Endothelial cell of hepatic sinusoid (primary cell): ENCODE results near the gene LRRC3.

ENCODE experiments used
- in situ Hi-C: cut with HindIII; loops from 2 replicates; pipeline ENCODE4 v1.10.0; 2017; ENCODE audit warnings: low sequenced_read_pairs

The LRRC3 gene

DNA sequence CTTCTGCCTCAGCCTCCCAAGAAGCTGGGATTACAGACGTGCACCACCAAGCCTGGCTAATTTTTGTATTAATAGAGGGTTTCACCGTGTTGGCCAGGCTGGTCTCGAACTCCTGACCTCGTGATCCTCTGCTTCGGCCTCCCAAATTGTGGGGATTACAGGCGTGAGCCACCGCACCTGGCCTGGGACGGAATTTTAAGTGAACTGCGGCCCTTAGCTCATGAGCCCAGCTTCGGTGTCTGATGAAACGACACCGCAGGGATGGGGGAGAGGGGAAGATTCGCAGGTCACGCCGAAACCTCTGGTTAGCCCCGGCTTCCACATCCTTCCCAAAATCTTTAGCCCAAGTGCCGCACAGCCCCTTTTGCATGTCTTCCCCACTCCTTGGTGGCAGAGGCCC lies 39.1 kb downstream of the LRRC3 start:
- in situ Hi-C loops: loop anchor here (25.0 kb wide), 1 partner anchor 107 kb away; no protein-coding TSS in a partner anchor

DNA sequence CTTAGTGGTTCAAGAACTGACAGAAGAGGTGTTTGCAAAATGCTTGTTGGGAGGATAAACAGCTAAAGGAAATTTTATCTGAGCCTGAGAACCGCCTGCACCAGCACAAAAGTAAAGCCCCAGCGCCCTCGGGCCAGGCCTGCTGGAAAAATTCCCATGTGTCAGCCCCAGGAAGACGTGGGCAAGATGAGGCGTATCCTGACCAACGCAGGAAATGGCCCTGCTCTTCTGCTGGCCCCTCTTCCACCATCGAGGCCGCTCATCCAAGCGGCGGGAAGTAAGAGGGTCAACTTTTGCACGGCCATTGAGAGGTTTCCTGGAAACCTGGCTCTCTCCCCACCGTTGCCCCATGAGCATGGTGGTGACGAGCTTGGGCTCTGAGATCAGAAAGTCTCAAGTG lies 39.6 kb downstream of the LRRC3 start:
- in situ Hi-C loops: loop anchor here (25.0 kb wide), 1 partner anchor 108 kb away; no protein-coding TSS in a partner anchor

DNA sequence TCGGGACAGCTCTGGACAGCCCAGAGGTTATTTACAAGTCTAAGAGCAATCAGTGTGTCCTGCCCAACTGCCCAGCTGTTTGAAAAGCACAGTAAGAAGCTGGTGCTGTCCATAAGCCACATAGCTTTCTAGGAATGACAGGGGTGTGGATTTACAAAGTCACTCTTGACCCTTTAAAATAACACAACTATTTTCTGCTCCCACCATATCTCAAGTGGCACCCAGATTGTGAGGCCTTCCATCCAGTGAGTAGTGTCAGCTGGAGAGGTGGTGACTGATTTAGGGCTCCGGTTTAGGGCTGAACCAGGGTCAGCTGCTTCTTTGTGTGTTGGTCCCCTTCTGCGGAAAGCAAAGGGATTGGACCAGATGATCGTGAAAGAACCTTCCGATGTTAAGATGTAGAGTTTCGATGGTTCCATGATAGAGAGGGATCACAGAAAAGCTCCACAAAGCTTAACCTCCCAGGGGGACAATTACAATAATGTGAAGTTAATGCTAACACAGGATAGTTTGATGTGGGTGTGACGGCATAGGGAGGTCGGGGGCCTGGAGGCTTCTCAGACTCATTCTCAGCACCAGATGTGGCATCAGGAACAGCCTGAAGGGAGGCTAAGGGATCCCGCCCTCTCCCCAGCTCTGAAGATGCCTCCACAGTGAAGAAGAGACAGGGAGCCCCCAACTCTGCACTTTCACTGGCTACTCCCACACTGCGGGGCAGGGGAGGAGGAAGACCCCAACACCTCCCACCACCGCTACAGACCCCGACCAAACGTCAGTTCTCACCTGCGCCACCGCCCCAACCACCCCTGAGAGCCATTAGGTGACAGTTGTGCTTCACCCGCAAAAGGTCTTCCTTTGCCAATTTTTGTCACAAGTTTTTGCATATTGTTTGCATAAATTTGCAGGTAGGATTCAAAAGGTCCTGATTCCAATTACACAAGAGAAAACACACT lies 40.6 kb downstream of the LRRC3 start:
- in situ Hi-C loops: loop anchor here (25.0 kb wide), 1 partner anchor 109 kb away; no protein-coding TSS in a partner anchor

DNA sequence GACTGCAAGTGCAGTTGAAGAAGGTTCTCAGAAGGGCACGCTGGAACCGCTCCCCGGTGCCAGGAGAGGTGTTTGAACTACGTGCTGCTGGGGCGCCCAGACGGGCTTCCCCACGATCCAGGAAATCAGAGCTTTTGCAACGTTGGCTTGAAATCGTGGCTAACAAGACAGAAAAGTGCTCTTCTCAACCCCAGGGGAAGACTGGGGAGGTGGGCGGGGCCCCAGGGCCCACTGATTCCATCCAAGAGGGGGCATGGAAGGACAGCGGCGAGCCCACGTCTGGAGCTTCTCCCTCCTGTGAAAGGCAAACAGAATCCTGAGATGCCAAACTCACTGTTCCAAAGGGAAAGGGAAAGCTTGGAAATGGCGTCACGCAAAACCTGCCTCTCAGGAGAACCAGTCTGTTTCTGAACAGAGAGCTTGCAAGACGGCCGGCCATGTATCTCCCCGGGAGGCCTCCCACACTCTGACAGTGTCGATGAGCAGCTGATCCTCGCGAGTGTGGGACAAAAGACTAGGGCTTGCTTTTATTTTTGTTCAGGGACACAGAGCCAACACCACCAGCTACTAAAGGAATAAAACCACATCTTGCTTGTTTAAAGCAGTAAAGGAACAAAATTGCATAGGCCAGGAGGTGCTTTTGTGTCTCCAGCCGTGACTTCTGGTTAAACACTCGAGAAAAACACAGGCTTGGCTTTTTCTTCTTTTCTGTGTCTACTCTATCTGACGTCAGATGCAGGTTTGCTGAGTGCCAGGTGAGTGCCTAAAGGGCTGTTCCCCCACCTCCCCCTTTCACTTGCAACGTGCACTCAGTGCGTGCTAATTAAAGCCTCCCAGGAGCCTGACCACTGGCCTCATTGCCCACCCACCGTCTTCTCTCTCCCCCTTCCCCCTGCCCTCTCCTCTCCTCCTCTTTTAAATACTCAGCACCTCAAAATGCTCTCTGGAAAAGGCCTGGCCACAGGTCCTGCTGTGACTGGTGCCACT lies 41.5 kb downstream of the LRRC3 start:
- in situ Hi-C loops: loop anchor here (25.0 kb wide), 1 partner anchor 110 kb away; no protein-coding TSS in a partner anchor

DNA sequence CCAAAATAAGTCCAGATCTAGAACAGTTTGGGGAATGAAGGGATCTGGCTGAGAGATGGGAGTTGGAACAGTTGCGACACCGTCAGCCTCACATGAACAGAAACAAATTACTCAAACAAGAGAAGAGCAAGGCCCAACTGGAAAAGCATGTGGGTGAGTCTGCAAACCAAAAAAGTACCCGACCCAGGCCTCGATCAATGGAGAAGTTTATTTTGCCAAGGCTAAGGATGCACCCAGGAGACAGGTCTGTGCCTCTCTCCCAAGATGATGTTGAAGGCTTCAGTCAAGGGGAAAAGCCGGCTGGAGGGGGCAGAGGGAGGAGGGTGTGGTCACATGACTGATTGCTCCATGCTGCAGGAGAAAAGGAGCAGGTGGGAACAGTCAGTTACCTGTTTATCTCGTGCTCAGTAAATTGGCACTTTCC lies 42.4 kb downstream of the LRRC3 start:
- in situ Hi-C loops: loop anchor here (25.0 kb wide), 1 partner anchor 110 kb away; no protein-coding TSS in a partner anchor

DNA sequence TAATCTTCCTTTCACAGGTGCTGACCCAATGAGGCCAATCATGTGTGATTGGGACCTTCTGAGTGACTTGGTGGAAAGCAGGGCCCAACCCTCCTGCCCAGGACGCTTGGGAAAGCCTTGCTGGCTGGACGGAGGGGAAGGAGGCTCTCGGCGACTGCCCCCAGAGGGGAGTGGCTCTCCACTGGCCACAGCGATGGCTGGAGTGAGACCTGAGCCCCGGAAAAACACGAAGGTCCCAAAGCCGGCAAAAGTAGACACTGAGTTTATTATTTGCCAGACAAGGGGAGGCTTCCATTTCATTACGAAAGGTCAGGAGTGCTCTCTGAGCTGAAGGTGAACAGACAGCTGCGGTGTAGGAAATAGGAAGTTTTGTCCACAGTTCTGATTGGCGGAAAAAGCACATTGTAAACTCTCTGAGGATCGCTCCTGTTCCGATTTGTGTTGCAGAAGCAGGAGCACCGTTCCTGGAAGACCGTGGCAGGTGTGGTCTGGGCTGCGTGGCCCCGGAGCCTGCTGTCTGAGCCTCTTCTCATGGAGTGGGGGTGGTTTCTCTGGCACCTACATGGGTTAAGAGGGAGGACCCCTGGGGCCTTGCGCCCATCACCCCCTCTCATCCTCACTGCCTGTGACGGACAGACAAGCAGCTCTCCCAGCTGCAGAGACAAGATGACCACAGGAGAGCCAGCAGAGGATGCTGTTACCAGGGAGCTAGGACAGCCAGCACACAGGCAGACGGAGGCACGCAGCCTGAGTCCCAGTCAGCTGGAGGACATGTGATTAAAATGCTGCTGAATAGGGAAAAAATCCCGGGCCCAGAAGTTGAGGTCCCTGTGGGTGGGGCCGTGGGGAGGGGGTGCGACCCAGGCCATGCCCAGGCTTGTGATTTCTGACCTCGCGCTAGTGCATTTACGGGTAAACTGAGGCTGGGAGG lies 43.2 kb downstream of the LRRC3 start:
- in situ Hi-C loops: loop anchor here (25.0 kb wide), 1 partner anchor 111 kb away; no protein-coding TSS in a partner anchor

DNA sequence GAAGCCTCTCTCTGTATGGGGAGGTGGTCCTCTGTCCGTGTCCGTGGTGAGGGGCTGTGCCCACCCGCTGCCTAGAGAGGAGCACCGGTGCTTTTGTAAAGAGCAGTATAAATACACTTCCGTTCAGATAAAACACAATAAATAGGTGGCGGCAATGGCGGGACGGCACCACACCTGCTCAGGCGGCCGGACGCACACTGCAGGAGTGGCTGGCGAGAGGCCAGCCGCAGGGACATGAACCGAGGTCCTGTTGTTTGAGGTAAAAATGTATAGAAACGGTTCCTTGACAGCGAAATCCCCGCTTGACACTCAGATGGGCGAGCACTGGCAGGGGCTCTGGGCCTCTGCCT lies 43.9 kb downstream of the LRRC3 start:
- in situ Hi-C loops: loop anchor here (25.0 kb wide), 1 partner anchor 112 kb away; no protein-coding TSS in a partner anchor

DNA sequence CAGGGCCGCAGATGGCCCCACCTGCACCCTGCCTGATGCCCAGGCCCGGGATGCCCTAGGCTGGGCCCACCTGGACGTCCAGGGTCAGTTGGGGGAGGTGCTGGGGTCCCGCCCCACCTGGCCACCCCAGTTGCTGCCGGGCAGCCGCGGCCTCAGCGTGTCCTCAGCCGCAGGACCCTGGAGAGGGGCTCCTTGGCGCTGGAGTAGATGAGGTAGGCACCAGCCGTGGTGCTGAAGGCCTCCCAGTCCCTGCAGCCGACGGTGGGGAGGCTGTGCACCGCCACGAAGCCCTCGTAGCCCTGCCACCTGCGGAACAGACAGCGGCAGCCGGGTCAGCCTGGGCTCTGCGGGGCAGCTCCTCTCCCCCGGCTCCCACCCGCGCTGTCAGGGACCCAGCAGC lies 44.3 kb downstream of the LRRC3 start:
- in situ Hi-C loops: loop anchor here (10.0 to 25.0 kb wide), 2 partner anchors 112 to 285 kb away; no protein-coding TSS in a partner anchor

DNA sequence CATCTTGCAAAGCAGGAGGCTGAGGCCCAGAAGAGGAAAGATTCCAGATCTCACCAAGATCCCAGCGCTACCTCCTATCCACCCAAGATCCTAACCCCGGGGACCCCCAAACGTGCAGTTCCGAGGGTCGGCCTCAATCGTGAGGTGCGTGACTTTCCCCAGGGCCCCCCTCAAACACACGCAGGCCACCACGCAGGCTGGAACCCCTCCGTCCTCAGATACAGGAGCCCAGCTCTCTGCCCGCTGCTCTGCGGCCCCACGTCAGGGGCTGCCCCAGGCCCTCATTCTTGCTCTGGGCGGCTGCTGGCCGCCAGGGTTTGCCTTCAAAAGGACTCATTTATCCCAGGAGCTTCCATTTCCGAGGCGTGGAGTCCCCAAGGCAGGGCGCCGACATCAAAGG lies 44.8 kb downstream of the LRRC3 start:
- in situ Hi-C loops: loop anchor here (10.0 kb wide), 1 partner anchor 285 kb away; no protein-coding TSS in a partner anchor

DNA sequence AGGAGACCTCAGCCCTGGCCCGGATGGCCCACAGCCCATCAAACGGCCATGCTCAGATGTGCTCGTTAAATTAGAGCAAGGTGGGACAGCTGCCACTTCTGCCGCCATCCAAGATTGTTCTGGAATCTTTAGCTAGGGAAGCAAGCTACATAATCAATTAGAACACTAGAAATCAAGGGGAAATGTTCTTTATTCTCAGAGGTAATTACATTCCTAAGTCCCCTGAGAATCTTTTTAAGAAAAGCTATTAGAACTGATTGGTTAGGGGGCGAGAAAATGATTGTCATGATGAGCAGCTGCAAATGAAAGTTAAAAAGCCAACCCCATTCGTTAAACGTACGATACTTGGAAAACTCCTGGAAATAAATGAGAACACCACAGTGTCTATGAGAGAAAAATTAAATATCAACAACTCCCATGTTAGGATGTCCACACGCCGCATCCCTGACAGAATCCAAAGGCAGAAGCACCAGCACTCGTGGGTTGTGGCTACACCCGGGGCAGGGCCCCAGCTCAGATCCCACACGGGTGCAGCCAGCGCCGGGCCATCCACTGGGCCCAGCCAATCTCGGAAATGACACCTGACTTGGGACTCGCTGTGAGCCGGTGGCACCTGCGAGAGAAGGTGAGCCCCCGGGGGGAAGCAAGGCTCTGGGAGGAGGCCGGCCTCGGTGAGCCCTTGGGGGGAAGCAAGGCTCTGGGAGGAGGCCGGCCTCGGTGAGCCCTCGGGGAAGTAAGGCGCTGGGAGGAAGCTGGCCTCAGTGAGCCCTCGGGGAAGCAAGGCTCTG lies 47.1 kb downstream of the LRRC3 start:
- in situ Hi-C loops: loop anchor here (10.0 kb wide), 1 partner anchor 282 kb away; no protein-coding TSS in a partner anchor

DNA sequence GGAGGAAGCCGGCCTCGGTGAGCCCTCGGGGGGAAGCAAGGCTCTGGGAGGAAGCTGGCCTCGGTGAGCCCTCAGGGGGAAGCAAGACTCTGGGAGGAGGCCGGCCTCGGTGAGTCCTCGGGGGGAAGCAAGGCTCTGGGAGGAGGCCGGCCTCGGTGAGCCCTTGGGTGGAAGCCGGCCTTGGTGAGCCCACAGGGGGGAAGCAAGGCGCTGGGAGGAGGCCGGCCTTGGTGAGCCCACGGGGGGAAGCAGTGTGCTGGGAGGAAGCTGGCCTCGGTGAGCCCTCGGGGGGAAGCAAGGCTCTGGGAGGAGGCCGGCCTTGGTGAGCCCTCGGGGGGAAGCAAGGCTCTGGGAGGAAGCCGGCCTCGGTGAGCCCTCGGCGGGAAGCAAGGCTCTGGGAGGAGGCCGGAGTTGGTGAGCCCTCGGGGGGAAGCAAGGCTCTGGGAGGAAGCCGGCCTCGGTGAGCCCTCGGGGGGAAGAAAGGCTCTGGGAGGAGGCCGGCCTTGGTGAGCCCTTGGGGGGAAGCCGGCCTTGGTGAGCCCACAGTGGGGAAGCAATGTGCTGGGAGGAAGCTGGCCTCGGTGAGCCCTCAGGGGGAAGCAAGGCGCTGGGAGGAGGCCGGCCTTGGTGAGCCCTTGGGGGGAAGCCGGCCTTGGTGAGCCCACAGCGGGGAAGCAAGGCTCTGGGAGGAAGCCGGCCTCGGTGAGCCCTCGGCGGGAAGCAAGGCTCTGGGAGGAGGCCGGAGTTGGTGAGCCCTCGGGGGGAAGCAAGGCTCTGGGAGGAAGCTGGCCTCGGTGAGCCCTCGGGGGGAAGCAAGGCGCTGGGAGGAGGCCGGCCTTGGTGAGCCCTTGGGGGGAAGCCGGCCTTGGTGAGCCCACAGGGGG lies 47.9 kb downstream of the LRRC3 start:
- in situ Hi-C loops: loop anchor here (10.0 kb wide), 1 partner anchor 282 kb away; no protein-coding TSS in a partner anchor

DNA sequence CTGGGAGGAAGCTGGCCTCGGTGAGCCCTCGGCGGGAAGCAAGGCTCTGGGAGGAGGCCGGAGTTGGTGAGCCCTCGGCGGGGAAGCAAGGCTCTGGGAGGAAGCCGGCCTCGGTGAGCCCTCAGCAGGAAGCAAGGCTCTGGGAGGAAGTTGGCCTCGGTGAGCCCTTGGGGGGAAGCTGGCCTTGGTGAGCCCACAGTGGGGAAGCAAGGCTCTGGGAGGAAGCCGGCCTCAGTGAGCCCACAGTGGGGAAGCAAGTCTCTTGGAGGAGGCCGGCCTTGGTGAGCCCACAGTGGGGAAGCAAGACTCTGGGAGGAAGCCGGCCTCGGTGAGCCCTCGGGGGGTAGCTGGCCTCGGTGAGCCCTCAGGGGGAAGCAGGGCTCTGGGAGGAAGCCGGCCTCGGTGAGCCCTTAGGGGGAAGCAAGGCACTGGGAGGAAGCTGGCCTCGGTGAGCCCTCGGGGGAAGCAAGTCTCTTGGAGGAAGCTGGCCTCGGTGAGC lies 48.6 kb downstream of the LRRC3 start:
- in situ Hi-C loops: loop anchor here (10.0 kb wide), 1 partner anchor 281 kb away; no protein-coding TSS in a partner anchor

DNA sequence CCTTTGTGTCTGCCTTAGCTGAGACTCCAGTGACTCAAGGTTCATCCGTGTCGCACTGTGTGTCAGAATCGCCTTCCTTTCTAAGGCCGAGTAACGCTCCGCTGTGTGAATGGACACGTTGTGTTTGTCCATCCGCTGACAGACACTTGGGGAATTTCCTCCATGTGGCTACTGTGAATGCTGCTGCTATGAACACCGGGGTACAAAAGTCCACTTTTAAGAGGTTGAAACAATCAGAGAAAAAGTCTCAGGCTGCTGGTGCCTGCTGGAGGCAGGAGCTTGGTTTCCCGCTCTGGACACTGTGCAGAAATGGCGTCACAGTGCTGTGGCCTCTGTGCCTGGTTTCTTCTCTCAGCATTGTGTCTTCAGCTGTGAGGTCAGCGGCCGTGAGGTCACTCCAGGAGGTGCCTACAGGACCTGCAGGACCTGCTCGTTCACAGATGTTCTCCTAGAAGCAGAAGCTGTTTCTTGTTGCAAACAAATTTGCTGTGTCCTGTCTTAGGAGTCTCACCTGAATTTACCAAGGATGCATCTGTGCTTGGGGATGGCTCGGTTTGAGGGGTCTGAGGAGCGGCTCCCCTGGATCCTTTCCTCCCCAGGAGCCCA lies 50.5 kb downstream of the LRRC3 start:
- in situ Hi-C loops: loop anchor here (10.0 kb wide), 1 partner anchor 279 kb away; no protein-coding TSS in a partner anchor

DNA sequence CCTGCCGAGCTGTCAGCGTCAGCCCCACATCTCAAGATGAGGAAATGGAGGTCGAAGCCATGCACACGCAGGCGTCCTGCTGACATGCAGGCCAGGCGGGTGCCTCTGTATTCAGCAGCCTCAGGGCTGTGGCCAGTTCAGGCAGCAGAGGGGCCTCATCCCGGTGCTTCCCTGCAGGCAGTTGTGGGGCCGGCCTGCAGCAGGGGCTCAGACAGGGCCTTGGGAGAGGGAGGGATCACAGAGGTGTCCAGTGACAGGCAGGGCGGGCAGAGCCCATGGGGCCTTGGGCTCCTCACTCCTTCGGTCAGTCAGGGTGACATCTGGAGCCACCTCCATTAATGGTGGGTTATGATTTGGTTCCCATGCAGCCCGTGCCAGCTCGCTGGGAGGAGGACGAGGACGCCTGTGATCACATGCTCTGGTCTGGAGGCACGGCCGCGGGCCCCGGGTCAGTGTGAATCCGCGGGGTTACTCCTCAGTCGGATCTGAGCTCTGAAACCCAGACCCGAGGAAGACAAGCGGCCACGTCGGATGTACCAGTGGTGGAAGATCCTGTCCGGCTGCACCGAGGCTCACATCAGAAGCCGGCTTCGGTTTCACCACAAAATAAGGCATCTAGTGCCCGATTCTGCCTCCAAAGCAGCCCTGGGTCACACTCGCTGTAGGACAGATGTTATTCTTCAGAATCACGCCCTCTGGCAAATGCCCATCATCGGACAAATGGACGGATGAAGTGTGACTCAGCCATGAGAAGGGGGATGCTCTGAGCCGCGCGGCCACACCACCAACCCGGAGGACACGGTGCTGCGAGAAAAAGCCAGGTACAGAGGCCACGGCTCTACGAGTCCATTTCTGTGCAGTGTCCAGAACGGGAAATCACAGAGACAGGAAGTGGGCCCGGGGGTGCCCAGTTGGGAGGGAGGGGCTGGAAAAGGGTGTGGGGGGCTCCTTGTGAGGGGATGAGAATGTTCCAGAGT lies 51.3 kb downstream of the LRRC3 start:
- in situ Hi-C loops: loop anchor here (10.0 kb wide), 1 partner anchor 278 kb away; no protein-coding TSS in a partner anchor

DNA sequence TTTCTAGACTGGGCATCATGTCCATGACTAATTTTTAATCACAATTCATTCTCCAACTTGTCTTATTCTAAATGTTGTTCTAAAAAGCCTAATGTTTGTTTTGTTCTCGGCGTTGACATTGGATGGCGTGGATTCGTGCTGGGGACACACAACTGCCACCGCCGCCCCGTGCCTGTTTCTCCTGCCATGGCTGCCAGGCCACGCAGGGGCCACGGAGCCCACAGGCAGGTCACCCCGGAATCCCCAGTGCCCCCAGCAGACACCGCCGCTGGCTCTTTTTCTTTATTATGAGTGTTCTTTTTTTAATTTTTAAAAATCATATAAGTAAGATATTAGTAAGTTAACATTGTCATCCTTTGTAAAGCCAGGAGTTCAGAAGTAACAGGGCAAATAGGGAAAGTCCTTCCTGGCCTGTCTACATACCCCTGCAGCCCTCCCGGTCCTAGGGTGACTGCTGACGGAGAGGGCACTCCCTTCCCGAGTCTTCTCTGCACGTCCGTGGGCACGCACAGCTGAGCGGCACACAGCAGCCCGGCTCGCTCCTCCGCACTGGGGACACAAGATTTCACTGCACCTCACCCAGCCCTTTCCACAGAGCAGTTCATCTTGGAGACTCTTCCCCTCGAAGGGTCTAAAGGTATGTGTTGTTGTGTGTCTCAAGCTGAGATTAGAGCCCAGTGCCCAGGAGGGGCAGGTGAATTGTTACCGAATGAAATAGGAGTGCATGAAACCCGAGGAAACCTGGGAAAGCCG lies 52.5 kb downstream of the LRRC3 start:
- in situ Hi-C loops: loop anchor here (10.0 kb wide), 1 partner anchor 277 kb away; no protein-coding TSS in a partner anchor
